GM19372 (cell line): ENCODE results near the gene MRPS18B.

ENCODE experiments used
- ATAC-seq: cut with Tn5 transposase; IDR thresholded peaks from one replicate; pipeline ENCODE4 v1.9.1; 2021; ENCODE audit warnings: mild to moderate bottlenecking, low read depth, moderate library complexity; ENCODE audit not compliant: unreplicated experiment

The MRPS18B gene

GRCh38 chr6:30672445-30673253 lies 55.0 kb downstream of the MRPS18B start, which contains the start of gene DHX16:
DHX16 (minus strand) TSS chr6:30673006; CDS start chr6:30672841, 165 bp downstream.
- ATAC-seq = peak; percentile 78
